HL-60 (cell line): ENCODE data around the gene ACTR6.

Experiments
- DNase-seq, 2 experiments: peaks; one replicate each; pipeline ENCODE4 v3.0.0-alpha.2; 2010 to 2020; ENCODE audit warnings: low read depth in 1 of 2, low spot score in 1 of 2
- H3K27ac ChIP-seq: fragments of 250-450 bp; sonication (Bioruptor Pico); replicated peaks from 2 replicates; pipeline ENCODE4 v1.5.1; 2020; ENCODE audit warnings: mild to moderate bottlenecking, moderate library complexity
- H3K27me3 ChIP-seq: fragments of 250-450 bp; sonication (Bioruptor Pico); 2 replicates; pipeline ENCODE4 v1.5.1; 2021; ENCODE audit warnings: mild to moderate bottlenecking, moderate library complexity; ENCODE audit not compliant: insufficient read depth, poor library complexity, severe bottlenecking
- H3K4me3 ChIP-seq: replicated peaks from 2 replicates; pipeline ENCODE4 v1.5.1; 2011; ENCODE audit warnings: mild to moderate bottlenecking, control low read depth, low read length; ENCODE audit not compliant: insufficient read depth
- GABPA ChIP-seq: IDR thresholded peaks from 2 replicates; pipeline ENCODE4 v1.6.1; 2012; ENCODE audit warnings: low read depth
- POLR2AphosphoS5 ChIP-seq: IDR thresholded peaks from 2 replicates; pipeline ENCODE4 v1.6.1; 2012; ENCODE audit warnings: low read depth
- SPI1 ChIP-seq: IDR thresholded peaks from 2 replicates; pipeline ENCODE4 v1.6.1; 2012; ENCODE audit warnings: low read depth, mild to moderate bottlenecking, borderline replicate concordance
- TF ChIP-seq, protein P1 (sequence below): IDR thresholded peaks from one replicate; pipeline ENCODE4 v1.5.1; 2011; ENCODE audit warnings: low read length, control low read depth, inconsistent platforms; ENCODE audit not compliant: insufficient read depth
- TF ChIP-seq, protein P2 (sequence below): IDR thresholded peaks from 2 replicates; pipeline ENCODE4 v1.6.1; 2012; ENCODE audit warnings: low read depth; ENCODE audit not compliant: insufficient replicate concordance

ACTR6 gene

DNA sequence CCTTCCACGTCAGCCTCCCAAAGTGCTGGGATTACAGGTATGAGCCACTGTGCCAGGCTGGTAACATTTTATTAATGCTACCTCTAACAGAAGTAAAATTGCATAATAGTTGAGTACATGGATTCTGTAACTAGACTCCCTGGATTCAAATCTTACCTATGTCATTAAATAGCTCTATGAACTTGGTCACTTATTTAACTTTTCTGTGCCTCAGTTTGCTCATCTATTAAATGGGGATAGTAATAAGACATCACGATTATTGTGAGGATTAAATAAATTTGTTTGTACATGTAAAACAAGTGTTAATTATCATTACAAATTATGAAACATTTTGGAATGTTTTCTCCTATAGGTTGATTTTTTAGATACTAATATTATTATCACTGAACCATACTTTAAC, 6.7 kb downstream of the ACTR6 start:
- no peak overlapping the region for H3K4me3 ChIP-seq
- no peaks in the 10 kb centered on the region for H3K27me3 ChIP-seq
- TF ChIP-seq, protein P1, sequence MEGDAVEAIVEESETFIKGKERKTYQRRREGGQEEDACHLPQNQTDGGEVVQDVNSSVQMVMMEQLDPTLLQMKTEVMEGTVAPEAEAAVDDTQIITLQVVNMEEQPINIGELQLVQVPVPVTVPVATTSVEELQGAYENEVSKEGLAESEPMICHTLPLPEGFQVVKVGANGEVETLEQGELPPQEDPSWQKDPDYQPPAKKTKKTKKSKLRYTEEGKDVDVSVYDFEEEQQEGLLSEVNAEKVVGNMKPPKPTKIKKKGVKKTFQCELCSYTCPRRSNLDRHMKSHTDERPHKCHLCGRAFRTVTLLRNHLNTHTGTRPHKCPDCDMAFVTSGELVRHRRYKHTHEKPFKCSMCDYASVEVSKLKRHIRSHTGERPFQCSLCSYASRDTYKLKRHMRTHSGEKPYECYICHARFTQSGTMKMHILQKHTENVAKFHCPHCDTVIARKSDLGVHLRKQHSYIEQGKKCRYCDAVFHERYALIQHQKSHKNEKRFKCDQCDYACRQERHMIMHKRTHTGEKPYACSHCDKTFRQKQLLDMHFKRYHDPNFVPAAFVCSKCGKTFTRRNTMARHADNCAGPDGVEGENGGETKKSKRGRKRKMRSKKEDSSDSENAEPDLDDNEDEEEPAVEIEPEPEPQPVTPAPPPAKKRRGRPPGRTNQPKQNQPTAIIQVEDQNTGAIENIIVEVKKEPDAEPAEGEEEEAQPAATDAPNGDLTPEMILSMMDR, result no peak
- TF ChIP-seq, protein P2, sequence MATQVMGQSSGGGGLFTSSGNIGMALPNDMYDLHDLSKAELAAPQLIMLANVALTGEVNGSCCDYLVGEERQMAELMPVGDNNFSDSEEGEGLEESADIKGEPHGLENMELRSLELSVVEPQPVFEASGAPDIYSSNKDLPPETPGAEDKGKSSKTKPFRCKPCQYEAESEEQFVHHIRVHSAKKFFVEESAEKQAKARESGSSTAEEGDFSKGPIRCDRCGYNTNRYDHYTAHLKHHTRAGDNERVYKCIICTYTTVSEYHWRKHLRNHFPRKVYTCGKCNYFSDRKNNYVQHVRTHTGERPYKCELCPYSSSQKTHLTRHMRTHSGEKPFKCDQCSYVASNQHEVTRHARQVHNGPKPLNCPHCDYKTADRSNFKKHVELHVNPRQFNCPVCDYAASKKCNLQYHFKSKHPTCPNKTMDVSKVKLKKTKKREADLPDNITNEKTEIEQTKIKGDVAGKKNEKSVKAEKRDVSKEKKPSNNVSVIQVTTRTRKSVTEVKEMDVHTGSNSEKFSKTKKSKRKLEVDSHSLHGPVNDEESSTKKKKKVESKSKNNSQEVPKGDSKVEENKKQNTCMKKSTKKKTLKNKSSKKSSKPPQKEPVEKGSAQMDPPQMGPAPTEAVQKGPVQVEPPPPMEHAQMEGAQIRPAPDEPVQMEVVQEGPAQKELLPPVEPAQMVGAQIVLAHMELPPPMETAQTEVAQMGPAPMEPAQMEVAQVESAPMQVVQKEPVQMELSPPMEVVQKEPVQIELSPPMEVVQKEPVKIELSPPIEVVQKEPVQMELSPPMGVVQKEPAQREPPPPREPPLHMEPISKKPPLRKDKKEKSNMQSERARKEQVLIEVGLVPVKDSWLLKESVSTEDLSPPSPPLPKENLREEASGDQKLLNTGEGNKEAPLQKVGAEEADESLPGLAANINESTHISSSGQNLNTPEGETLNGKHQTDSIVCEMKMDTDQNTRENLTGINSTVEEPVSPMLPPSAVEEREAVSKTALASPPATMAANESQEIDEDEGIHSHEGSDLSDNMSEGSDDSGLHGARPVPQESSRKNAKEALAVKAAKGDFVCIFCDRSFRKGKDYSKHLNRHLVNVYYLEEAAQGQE, result no peak
- TF ChIP-seq POLR2AphosphoS5 (no peak), SPI1 (no peak), GABPA (no peak)
- DNase-seq, result no peak
- H3K27ac ChIP-seq, result no peak overlapping the region

DNA sequence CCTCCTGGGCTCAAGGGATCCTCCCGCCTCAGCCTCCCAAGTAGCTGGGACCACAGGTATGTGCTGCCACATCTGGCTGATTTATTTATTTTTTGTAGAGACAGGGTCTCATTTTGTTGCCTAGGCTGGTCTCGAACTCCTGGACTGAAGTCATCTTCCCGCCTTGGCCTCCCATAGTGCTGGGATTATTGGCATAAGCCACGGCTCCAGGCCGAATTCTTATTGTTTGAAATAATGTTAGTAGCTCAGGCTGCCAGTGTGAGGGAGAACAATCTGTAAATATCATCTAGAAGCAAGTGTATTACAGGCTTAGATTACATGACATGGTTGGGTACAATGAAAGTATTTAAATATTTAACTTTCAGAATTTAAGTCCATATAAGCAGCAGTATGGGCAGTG, 8.2 kb downstream of the ACTR6 start:
- H3K27ac ChIP-seq, result no peak overlapping the region
- DNase-seq, result no peak
- H3K27me3 ChIP-seq, result no peaks in the 10 kb centered on the region
- H3K4me3 ChIP-seq, result no peak overlapping the region
- no peak for TF ChIP-seq GABPA

DNA sequence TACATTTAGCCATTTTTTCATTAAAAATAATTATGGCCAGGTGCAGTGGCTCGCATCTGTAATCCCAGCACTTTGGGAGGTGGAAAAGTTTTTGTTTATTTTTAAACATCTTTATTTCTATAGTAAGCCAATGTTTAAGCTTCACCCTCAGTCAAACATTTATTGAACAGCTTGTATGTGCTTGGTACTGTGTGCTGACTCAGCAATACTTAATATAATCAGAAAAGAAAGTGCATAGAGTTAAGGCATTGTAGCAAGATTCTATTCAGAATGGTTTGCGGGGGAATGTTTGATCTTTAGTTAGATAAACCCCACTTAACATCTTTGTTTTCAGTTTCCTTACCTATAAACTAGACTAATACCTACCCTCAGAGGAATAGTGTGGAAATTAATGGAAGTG, 11.1 kb downstream of the ACTR6 start:
- H3K27me3 ChIP-seq, result no peaks in the 10 kb centered on the region
- no peak overlapping the region for H3K4me3 ChIP-seq
- no peak for DNase-seq
- TF ChIP-seq, protein P1, result no peak
- TF ChIP-seq GABPA (no peak), POLR2AphosphoS5 (no peak)
- no peak overlapping the region for H3K27ac ChIP-seq

DNA sequence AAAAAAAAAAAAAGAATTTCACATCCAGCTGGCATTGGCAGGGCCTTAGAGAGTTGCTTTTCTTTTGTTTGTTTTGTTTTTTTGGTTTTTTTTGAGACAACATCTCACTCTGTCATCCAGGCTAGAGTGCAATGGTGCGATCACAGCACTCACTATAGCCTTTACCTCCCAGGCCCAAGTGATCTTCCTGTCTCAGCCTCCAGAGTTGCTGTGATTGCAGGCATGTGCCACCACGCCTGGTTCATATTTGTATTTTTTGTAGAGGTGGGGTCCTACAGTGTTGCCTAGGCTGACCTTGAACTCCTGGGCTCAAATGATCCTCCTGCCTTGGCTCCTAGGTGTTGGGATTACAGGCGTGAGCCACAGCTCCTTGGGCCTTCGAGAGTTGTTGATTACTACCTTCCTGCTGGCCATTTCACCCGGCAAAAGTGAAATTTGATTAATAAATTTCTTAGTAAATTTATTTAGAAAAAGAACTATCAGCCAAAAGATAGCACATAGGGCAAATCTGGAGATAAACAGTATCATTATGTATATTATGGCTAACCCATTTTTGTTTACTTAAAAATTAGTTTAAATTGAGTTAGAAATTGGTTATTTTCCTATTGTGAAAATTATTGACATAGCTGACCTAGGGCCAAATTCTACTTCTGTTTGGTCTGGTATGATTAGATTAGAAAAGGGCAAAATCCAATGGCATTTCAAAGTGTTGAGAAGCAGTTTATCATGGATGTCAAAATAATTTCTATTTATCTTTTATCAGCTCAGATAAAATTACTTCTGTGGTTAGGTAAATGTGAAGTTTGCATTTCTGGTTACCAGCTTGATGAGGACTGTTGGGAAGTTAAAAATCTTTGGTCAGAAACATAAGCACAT, 12.6 kb downstream of the ACTR6 start:
- no peak for DNase-seq

More for the DNA sequence above, 12.6 kb downstream of the ACTR6 start:
- no peak overlapping the region for H3K27ac ChIP-seq
- H3K27me3 ChIP-seq, result no peaks in the 10 kb centered on the region
- no peak overlapping the region for H3K4me3 ChIP-seq
- TF ChIP-seq POLR2AphosphoS5 (no peak), GABPA (no peak), SPI1 (no peak)
- TF ChIP-seq, protein P1, result no peak
- TF ChIP-seq, protein P2, result no peak
